22Rv1 (cell line): ENCODE measurements around the gene LRRC73.

Source experiments
- H3K27ac ChIP-seq: fragments of 450-650 bp; 2 replicates; pipeline ENCODE4 v1.5.1; 2017
- ZFX ChIP-seq: fragments of 450-650 bp; IDR thresholded peaks from 2 replicates; pipeline ENCODE4 v1.6.1; 2017; ENCODE audit warnings: antibody characterized with exemption, borderline replicate concordance
- TF ChIP-seq, protein P1 (sequence below): fragments of 450-650 bp; IDR thresholded peaks from 2 replicates; pipeline ENCODE4 v1.5.1; 2017; ENCODE audit warnings: mild to moderate bottlenecking

Gene LRRC73

GRCh38 chr6:43477235-43478007 is 32.7 kb downstream of the LRRC73 start, which contains the start of gene TJAP1:
TSS of gene TJAP1 (plus strand) at chr6:43477570. CDS start at chr6:43499002, 21,432 bp downstream.
- TF ChIP-seq, protein P1, sequence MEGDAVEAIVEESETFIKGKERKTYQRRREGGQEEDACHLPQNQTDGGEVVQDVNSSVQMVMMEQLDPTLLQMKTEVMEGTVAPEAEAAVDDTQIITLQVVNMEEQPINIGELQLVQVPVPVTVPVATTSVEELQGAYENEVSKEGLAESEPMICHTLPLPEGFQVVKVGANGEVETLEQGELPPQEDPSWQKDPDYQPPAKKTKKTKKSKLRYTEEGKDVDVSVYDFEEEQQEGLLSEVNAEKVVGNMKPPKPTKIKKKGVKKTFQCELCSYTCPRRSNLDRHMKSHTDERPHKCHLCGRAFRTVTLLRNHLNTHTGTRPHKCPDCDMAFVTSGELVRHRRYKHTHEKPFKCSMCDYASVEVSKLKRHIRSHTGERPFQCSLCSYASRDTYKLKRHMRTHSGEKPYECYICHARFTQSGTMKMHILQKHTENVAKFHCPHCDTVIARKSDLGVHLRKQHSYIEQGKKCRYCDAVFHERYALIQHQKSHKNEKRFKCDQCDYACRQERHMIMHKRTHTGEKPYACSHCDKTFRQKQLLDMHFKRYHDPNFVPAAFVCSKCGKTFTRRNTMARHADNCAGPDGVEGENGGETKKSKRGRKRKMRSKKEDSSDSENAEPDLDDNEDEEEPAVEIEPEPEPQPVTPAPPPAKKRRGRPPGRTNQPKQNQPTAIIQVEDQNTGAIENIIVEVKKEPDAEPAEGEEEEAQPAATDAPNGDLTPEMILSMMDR: no peak
- TF ChIP-seq ZFX: no peak
- peak within 1 kb of the TSS; percentile 54 for H3K27ac ChIP-seq

DNA sequence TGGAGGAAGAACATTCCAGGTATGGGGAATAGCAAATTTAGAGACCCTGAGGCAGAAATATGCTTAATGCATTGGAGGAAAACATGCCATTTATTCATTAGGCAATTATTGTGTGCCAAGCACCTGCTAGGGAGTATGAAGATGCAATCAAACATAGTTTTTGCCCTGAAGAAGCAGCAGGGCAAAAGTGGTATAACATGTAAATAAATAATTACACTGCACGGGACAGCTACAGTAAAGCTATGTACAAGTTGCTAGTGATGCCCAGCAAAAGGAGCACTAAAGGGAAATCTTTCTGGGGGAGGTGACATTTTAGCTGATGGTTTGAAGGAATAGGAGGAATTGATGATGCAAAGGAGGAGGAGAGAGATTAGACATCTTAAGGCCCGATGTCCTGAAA is 33.4 kb downstream of the LRRC73 start:
- no peak for TF ChIP-seq ZFX
- TF ChIP-seq, protein P1: no peak
- H3K27ac ChIP-seq: peak overlapping the region; percentile 54; the same call in 1 of the 2 replicates

GRCh38 chr6:43475516-43475915 is 34.6 kb downstream of the LRRC73 start:
- TF ChIP-seq ZFX: no peak
- TF ChIP-seq, protein P1: no peak
- no peak overlapping the region for H3K27ac ChIP-seq

GRCh38 chr6:43472515-43472914 is 37.6 kb downstream of the LRRC73 start:
- TF ChIP-seq, protein P1: no peak
- no peak for TF ChIP-seq ZFX
- no peak overlapping the region for H3K27ac ChIP-seq

DNA sequence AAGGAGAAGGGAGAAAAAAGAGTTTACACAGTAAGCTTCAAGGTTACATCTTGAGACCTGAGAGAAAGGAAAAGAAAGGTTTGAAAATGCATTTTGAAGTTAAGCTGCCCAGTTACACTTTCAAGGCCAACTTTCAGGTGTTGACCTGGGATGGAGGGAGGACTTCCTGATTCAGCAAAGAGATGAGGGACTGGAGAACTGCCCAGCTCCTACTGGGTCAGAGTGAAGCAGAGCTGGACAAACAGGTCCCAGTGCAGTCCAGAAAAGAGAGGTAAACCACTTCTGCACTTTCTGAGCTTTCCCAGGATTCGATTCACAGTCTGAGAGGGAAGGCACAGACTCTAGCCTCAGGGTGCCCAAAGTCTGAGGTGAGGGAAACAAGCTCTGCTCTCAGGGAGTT is 38.7 kb downstream of the LRRC73 start:
- no peak overlapping the region for H3K27ac ChIP-seq
- TF ChIP-seq, protein P1: no peak
- TF ChIP-seq ZFX: no peak

- TF ChIP-seq, protein P1: no peak
- TF ChIP-seq ZFX: no peak
- H3K27ac ChIP-seq: no peak overlapping the region
These were observed 40.2 kb downstream of the LRRC73 start for GRCh38 chr6:43469947-43470346.
